B cell (primary cell): ENCODE data around the gene YIPF2. TPM values are rescaled to one million over a fixed set of nuclear protein-coding genes. Genes with fewer than 3 reads are reported as not detected.

Source experiments
- ATAC-seq: fragments of 200-7000 bp; cut with Tn5 transposase; one replicate; pipeline ENCODE4 v1.10.0; 2021; ENCODE audit warnings: low read depth, mild to moderate bottlenecking, moderate number of reproducible peaks, moderate library complexity
- CTCF ChIA-PET: fragments of 350-600 bp; sonication (Branson Sonifier 250); formaldehyde crosslinking; loops from one replicate; lab custom pipeline; 2021; ENCODE audit warnings: antibody characterized with exemption, inconsistent platforms; lab: Charles Lee
- POLR2A ChIA-PET: fragments of 350-600 bp; sonication (Branson Sonifier 250); formaldehyde crosslinking; loops from one replicate; lab custom pipeline; 2021; ENCODE audit warnings: antibody characterized with exemption; lab: Charles Lee
- DNase-seq: peaks from one replicate; pipeline ENCODE4 v3.0.0; 2013
- H2AFZ ChIP-seq: 2 replicates; pipeline ENCODE4 v1.6.1; 2012; ENCODE audit warnings: mild to moderate bottlenecking, low read depth, low read length; ENCODE audit not compliant: insufficient read depth, poor library complexity, severe bottlenecking
- H3K27ac ChIP-seq, 2 donors: 1 replicate in 1 of 2; 2 replicates in 1 of 2; pipeline ENCODE4 v1.5.1; 2012 to 2013; ENCODE audit warnings: low read length in 2 of 2, mild to moderate bottlenecking in 2 of 2, moderate library complexity in 1 of 2
- H3K27me3 ChIP-seq, 4 experiments: fragments of 200-600 bp in 1 of 4; sonication (generic) in 1 of 4; replicated peaks in 1 of 4; 1 replicate in 2 of 4; 2 replicates in 2 of 4; pipeline versions ENCODE4 v1.6.1 to v1.7.0; 2013 to 2016; ENCODE audit warnings: low read length in 3 of 4, mild to moderate bottlenecking in 2 of 4, mixed read lengths in 1 of 4, moderate library complexity in 1 of 4; ENCODE audit not compliant: insufficient read depth in 4 of 4, control insufficient read depth in 3 of 4; ENCODE audit errors: control extremely low read depth in 1 of 4
- H3K36me3 ChIP-seq, 2 experiments: replicated peaks in 1 of 2; 1 replicate in 1 of 2; 2 replicates in 1 of 2; pipeline versions ENCODE4 v1.6.1 to v1.7.1; 2013; ENCODE audit warnings: low read length in 1 of 2; ENCODE audit not compliant: insufficient read depth in 2 of 2, control insufficient read depth in 1 of 2; ENCODE audit errors: control extremely low read depth in 1 of 2, extremely low read depth in 1 of 2
- H3K4me1 ChIP-seq, 2 donors: fragments of 200-600 bp in 1 of 2; sonication (generic) in 1 of 2; 1 replicate in 1 of 2; 2 replicates in 1 of 2; pipeline versions ENCODE4 v1.5.1 to v1.6.1; 2013 to 2017; ENCODE audit warnings: low read length in 2 of 2; ENCODE audit not compliant: control insufficient read depth in 2 of 2, insufficient read depth in 2 of 2
- H3K4me2 ChIP-seq: replicated peaks from 2 replicates; pipeline ENCODE3; 2012; ENCODE audit warnings: mild to moderate bottlenecking, low read depth, low read length; ENCODE audit not compliant: poor library complexity, severe bottlenecking
- H3K4me3 ChIP-seq, 5 experiments: fragments of 200-600 bp in 1 of 5; sonication (generic) in 1 of 5; 1 replicate in 3 of 5; 2 replicates in 2 of 5; pipeline versions ENCODE4 v1.5.1 to v1.7.0; 2011 to 2016; ENCODE audit warnings: low read length in 4 of 5, mild to moderate bottlenecking in 4 of 5, low read depth in 2 of 5, control low read depth in 1 of 5, moderate library complexity in 1 of 5; ENCODE audit not compliant: insufficient read depth in 1 of 5; ENCODE audit errors: control extremely low read depth in 1 of 5, extremely low read depth in 1 of 5
- H3K79me2 ChIP-seq: fragments of 200-600 bp; sonication (generic); one replicate; pipeline ENCODE4 v1.6.0; 2016; ENCODE audit warnings: low read length; ENCODE audit not compliant: control insufficient read depth, insufficient read depth
- H3K9ac ChIP-seq: fragments of 200-600 bp; sonication (generic); 2 replicates; pipeline ENCODE4 v1.6.1; 2017; ENCODE audit warnings: mild to moderate bottlenecking, low read length, moderate library complexity
- H3K9me3 ChIP-seq, 3 donors: one replicate each; pipeline versions ENCODE4 v1.6.1 to v1.7.1; 2013; ENCODE audit warnings: low read length in 2 of 3; ENCODE audit not compliant: control insufficient read depth in 2 of 3, insufficient read depth in 1 of 3; ENCODE audit errors: control extremely low read depth in 1 of 3
- H4K20me1 ChIP-seq: 2 replicates; pipeline ENCODE4 v1.6.0; 2012; ENCODE audit warnings: mild to moderate bottlenecking, low read length; ENCODE audit not compliant: insufficient read depth, control insufficient read depth, poor library complexity, severe bottlenecking
- H3K27ac Mint-ChIP-seq: one replicate; pipeline ENCODE4 v1.8.0; 2021; ENCODE audit warnings: mixed read lengths
- H3K27me3 Mint-ChIP-seq: one replicate; pipeline ENCODE4 v1.8.0; 2021; ENCODE audit warnings: mixed read lengths
- H3K4me1 Mint-ChIP-seq: one replicate; pipeline ENCODE4 v1.8.0; 2021; ENCODE audit warnings: mixed read lengths
- H3K4me3 Mint-ChIP-seq: one replicate; pipeline ENCODE4 v1.8.0; 2021; ENCODE audit warnings: mixed read lengths
- H3K9me3 Mint-ChIP-seq: one replicate; pipeline ENCODE4 v1.8.0; 2022; ENCODE audit warnings: mixed read lengths; ENCODE audit not compliant: insufficient read depth
- EZH2 ChIP-seq: IDR thresholded peaks from 2 replicates; pipeline ENCODE4 v1.6.1; 2012; ENCODE audit warnings: borderline replicate concordance, low read depth, mild to moderate bottlenecking, moderate library complexity, low read length; ENCODE audit not compliant: insufficient read depth, poor library complexity, severe bottlenecking
- WGBS: methylation state at CpG from one replicate; pipeline ENCODE4 v1.1.5; 2013; ENCODE audit warnings: missing lambda C conversion rate; ENCODE audit not compliant: insufficient coverage; 5-methylcytosine and 5-hydroxymethylcytosine counted together
- intact Hi-C: fragments of 100-400 bp; cut with micrococcal nuclease; formaldehyde crosslinking; loops from one replicate; pipeline ENCODE4 v1.10.0; 2022
- polyA plus RNA-seq: library from polyadenylated mRNA; depleted of rRNA; stranded (reverse); fragments of >200 nt; gene quantifications from 2 replicates; pipeline ENCODE4 v1.2.3, GENCODE V29; 2012
- total RNA-seq, 2 donors: library from RNA; stranded (reverse); fragments of 120-200 nt in 1 of 2; gene quantifications; 1 replicate in 1 of 2; 2 replicates in 1 of 2; pipeline versions ENCODE4 v1.2.3 to v1.2.4, GENCODE V29; 2013 to 2022
- TF ChIP-seq, protein P1 (sequence below): fragments of 200-600 bp; IDR thresholded peaks from one replicate; pipeline ENCODE4 v1.8.0; 2022; ENCODE audit warnings: antibody characterized with exemption, mild to moderate bottlenecking

Gene YIPF2
- total and polyA plus RNA-seq, 2 donors (not counting 1 experiment from before 2014, with no cell fraction given), result 19.8 to 34.8 TPM

DNA sequence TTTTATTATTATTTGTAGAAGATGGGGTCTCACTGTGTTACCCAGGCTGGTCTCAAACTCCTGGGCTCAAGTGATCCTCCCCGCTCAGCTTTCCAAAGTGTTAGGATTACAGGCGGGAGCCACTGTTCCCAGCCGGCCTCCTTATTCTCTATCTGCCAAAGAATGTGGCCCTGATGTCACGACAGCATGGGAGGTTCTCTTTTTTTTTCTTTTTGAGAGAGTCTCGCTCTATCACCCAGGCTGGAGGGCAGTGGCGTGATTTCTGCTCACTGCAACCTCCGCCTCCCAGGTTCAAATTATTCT is 33.6 kb downstream of the YIPF2 start:
- DNase-seq, result no peak
- Histone ChIP-seq H3K79me2 (peaks cover 88% of the 10 kb centered on the region), H3K36me3 (no peaks in the 10 kb centered on the region), H3K9ac (no peak overlapping the region), H2AFZ (no peak overlapping the region), H3K27me3 (no peaks in the 10 kb centered on the region), H3K4me3 (no peak overlapping the region), H3K9me3 (no peaks in the 10 kb centered on the region), H3K27ac (no peak overlapping the region), H3K4me2 (no peak overlapping the region), H3K4me1 (no peaks in the 10 kb centered on the region), H4K20me1 (peaks cover 45% of the 10 kb centered on the region)
- intact Hi-C loops, result no loop called here
- CTCF ChIA-PET, result no interaction called here
- 100% methylated on average over 4 of the region's 7 CpGs for WGBS
- ATAC-seq, result no peak
- no peak for TF ChIP-seq EZH2
- TF ChIP-seq, protein P1, sequence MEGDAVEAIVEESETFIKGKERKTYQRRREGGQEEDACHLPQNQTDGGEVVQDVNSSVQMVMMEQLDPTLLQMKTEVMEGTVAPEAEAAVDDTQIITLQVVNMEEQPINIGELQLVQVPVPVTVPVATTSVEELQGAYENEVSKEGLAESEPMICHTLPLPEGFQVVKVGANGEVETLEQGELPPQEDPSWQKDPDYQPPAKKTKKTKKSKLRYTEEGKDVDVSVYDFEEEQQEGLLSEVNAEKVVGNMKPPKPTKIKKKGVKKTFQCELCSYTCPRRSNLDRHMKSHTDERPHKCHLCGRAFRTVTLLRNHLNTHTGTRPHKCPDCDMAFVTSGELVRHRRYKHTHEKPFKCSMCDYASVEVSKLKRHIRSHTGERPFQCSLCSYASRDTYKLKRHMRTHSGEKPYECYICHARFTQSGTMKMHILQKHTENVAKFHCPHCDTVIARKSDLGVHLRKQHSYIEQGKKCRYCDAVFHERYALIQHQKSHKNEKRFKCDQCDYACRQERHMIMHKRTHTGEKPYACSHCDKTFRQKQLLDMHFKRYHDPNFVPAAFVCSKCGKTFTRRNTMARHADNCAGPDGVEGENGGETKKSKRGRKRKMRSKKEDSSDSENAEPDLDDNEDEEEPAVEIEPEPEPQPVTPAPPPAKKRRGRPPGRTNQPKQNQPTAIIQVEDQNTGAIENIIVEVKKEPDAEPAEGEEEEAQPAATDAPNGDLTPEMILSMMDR, result no peak
- H3K4me1 Mint-ChIP-seq, result peaks cover 8% of the 10 kb centered on the region
- no peak overlapping the region for H3K27ac Mint-ChIP-seq
- POLR2A ChIA-PET, result no interaction called here
- H3K9me3 Mint-ChIP-seq, result no peaks in the 10 kb centered on the region
- H3K27me3 Mint-ChIP-seq, result no peaks in the 10 kb centered on the region
- no peak overlapping the region for H3K4me3 Mint-ChIP-seq

DNA sequence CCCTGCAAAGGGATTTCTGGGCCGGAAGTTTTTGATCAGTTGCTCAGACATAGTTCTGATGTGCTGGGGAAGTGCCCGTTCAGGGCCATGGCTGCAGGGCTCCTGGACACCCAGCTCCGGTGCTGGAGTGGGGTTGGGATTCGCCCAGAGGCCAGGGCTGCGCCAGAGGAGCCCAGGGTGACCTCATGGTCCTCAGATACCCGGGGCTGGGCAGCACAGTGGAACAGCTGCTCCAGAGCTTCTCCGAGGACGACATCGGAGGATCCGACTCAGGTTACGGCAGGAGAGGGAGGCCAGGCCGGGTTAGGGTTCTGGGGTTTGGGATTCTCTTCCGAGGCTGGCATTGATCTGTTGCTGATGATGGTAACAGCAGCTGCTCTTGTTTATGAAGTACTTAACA is 36.2 kb downstream of the YIPF2 start:
- Histone ChIP-seq H3K79me2 (peaks cover 88% of the 10 kb centered on the region), H3K4me1 (peaks cover 0 to 7% of the 10 kb centered on the region in 2 donors), H3K27me3 (no peaks in the 10 kb centered on the region), H3K9me3 (no peaks in the 10 kb centered on the region), H3K9ac (no peak overlapping the region), H2AFZ (no peak overlapping the region), H3K27ac (no peak overlapping the region), H3K4me2 (no peak overlapping the region), H3K36me3 (no peaks in the 10 kb centered on the region), H3K4me3 (no peak overlapping the region), H4K20me1 (peaks cover 53% of the 10 kb centered on the region)
- DNase-seq (no peak), ATAC-seq (no peak)
- ChIA-PET POLR2A (no interaction called here), CTCF (interaction anchor here (0.6 kb wide), 1 partner anchor 10 kb away, joined by 3 read pairs; no protein-coding TSS in a partner anchor)
- H3K9me3 Mint-ChIP-seq, result no peaks in the 10 kb centered on the region
- no peaks in the 10 kb centered on the region for H3K27me3 Mint-ChIP-seq
- TF ChIP-seq, protein P1, result no peak
- TF ChIP-seq EZH2, result no peak
- no peak overlapping the region for H3K4me3 Mint-ChIP-seq
- no peak overlapping the region for H3K27ac Mint-ChIP-seq
- 92% methylated on average over 5 of the region's 13 CpGs for WGBS
- peaks cover 16% of the 10 kb centered on the region for H3K4me1 Mint-ChIP-seq
- intact Hi-C loops, result no loop called here
